ENCODE measurements around the gene IMMP2L.
A peak's percentile ranks its signal among the peaks of the same experiment; 100 is the strongest.

The IMMP2L gene

GRCh38 chr7:111137296-111138192, 424.7 kb downstream of the IMMP2L start:
- no peak for DNase-seq

GRCh38 chr7:111132833-111133232, 429.5 kb downstream of the IMMP2L start:
- no peak for DNase-seq

GRCh38 chr7:111129435-111129834, 432.9 kb downstream of the IMMP2L start:
- no peak for DNase-seq

GRCh38 chr7:111126987-111127386, 435.3 kb downstream of the IMMP2L start:
- DNase-seq = no peak

- no peak for DNase-seq
These were observed 446.3 kb downstream of the IMMP2L start for GRCh38 chr7:111115966-111116365.

- DNase-seq = no peak
These were observed 448.9 kb downstream of the IMMP2L start for GRCh38 chr7:111113263-111114017.

- no peak for DNase-seq
These were observed 449.9 kb downstream of the IMMP2L start for GRCh38 chr7:111112439-111112838.

GRCh38 chr7:111108496-111108895, 453.8 kb downstream of the IMMP2L start:
- DNase-seq = no peak

GRCh38 chr7:111108000-111108399, 454.3 kb downstream of the IMMP2L start:
- DNase-seq = no peak

GRCh38 chr7:111107579-111107978, 454.7 kb downstream of the IMMP2L start:
- no peak for DNase-seq

- DNase-seq = no peak
These were observed 457.0 kb downstream of the IMMP2L start for GRCh38 chr7:111105269-111105668.

- DNase-seq = no peak
These were observed 457.6 kb downstream of the IMMP2L start for GRCh38 chr7:111104710-111105109.

- DNase-seq = no peak
These were observed 458.5 kb downstream of the IMMP2L start for GRCh38 chr7:111103678-111104274.

GRCh38 chr7:111103136-111103535, 459.2 kb downstream of the IMMP2L start:
- no peak for DNase-seq

GRCh38 chr7:111101856-111102646, 460.2 kb downstream of the IMMP2L start:
- no peak for DNase-seq

GRCh38 chr7:111098926-111099250, 463.4 kb downstream of the IMMP2L start:
- no peak for DNase-seq

GRCh38 chr7:111098011-111098925, 464.0 kb downstream of the IMMP2L start:
- DNase-seq = peak; percentile 44

GRCh38 chr7:111096997-111097396, 465.3 kb downstream of the IMMP2L start:
- no peak for DNase-seq

GRCh38 chr7:111094419-111094818, 467.9 kb downstream of the IMMP2L start:
- no peak for DNase-seq

GRCh38 chr7:111093496-111093895, 468.8 kb downstream of the IMMP2L start:
- no peak for DNase-seq

GRCh38 chr7:111092406-111093236, 469.7 kb downstream of the IMMP2L start:
- DNase-seq = no peak
